Panc1 (cell line): ENCODE measurements around the gene MST1R. TPM values are rescaled to one million over a fixed set of nuclear protein-coding genes. Genes with fewer than 3 reads are reported as not detected.

ENCODE experiments used
- ATAC-seq: fragments of 200-7000 bp; cut with Tn5 transposase; 2 replicates; pipeline ENCODE4 v1.9.1; 2020; ENCODE audit warnings: mild to moderate bottlenecking, moderate library complexity
- BruUV-seq: library from RNA; stranded (reverse); fragments of 400-500 nt; replicated peaks from 2 replicates; lab custom pipeline; 2021; lab: Mats Ljungman, UMichigan
- CTCF ChIA-PET: fragments of 300-600 bp; sonication (Branson Sonifier 250); formaldehyde crosslinking; loops from one replicate; lab custom pipeline; 2022; ENCODE audit warnings: antibody characterized with exemption; lab: Charles Lee
- POLR2A ChIA-PET: fragments of 300-600 bp; sonication (Branson Sonifier 250); formaldehyde crosslinking; loops from one replicate; lab custom pipeline; 2022; ENCODE audit warnings: antibody characterized with exemption; lab: Charles Lee
- DNase-seq: peaks from one replicate; pipeline ENCODE4 v3.0.0-alpha.2; 2010; ENCODE audit warnings: low read depth, low spot score
- H3K27ac ChIP-seq: 2 replicates; pipeline ENCODE4 v1.5.1; 2011; ENCODE audit warnings: mild to moderate bottlenecking, low read length, inconsistent platforms
- H3K27me3 ChIP-seq: fragments of 200-500 bp; sonication (Bioruptor generic); 2 replicates; pipeline ENCODE4 v1.6.0; 2014; ENCODE audit warnings: low read length, inconsistent platforms; ENCODE audit not compliant: control insufficient read depth, insufficient read depth
- H3K36me3 ChIP-seq: fragments of 200-500 bp; sonication (Bioruptor generic); 2 replicates; pipeline ENCODE4 v1.5.1; 2014; ENCODE audit warnings: inconsistent platforms, mild to moderate bottlenecking, low read length, moderate library complexity; ENCODE audit not compliant: control insufficient read depth, insufficient read depth
- H3K4me1 ChIP-seq: 2 replicates; pipeline ENCODE4 v1.5.1; 2011; ENCODE audit warnings: inconsistent platforms, mild to moderate bottlenecking, low read length, moderate library complexity; ENCODE audit not compliant: control insufficient read depth, insufficient read depth
- H3K4me3 ChIP-seq, 2 experiments: 2 replicates each; pipeline ENCODE4 v1.5.1; 2011 to 2012; ENCODE audit warnings: low read depth in 2 of 2, low read length in 2 of 2, mild to moderate bottlenecking in 2 of 2, inconsistent platforms in 1 of 2, moderate library complexity in 1 of 2
- H3K9me3 ChIP-seq: fragments of 200-500 bp; sonication (Bioruptor generic); 2 replicates; pipeline ENCODE4 v1.5.1; 2014; ENCODE audit warnings: low read depth, mild to moderate bottlenecking, inconsistent platforms, low read length, moderate library complexity; ENCODE audit not compliant: control insufficient read depth, insufficient read depth
- POLR2AphosphoS5 ChIP-seq: IDR thresholded peaks from 2 replicates; pipeline ENCODE4 v1.6.1; 2012; ENCODE audit warnings: mild to moderate bottlenecking, low read depth, low read length, moderate library complexity
- SIN3A ChIP-seq: IDR thresholded peaks from 2 replicates; pipeline ENCODE4 v1.6.1; 2012; ENCODE audit warnings: low read depth, mild to moderate bottlenecking, low read length, moderate library complexity, borderline replicate concordance; ENCODE audit not compliant: insufficient read depth
- TCF7L2 ChIP-seq: IDR thresholded peaks from 2 replicates; pipeline ENCODE4 v1.6.1; 2011; ENCODE audit warnings: mild to moderate bottlenecking, low read depth, low read length, inconsistent platforms
- in situ Hi-C: cut with HindIII; loops from 2 replicates; pipeline ENCODE4 v1.10.0; 2016; ENCODE audit warnings: low sequenced_read_pairs, low pct_unique_long_range_greater_than_20kb
- intact Hi-C: fragments of 100-400 bp; cut with micrococcal nuclease; formaldehyde crosslinking; loops from one replicate; pipeline ENCODE4 v1.10.0; 2022; ENCODE audit not compliant: unreplicated experiment
- total RNA-seq: library from RNA; stranded (reverse); gene quantifications from one replicate; pipeline ENCODE4 v1.2.1, GENCODE V29; 2021; ENCODE audit not compliant: unreplicated experiment
- TF ChIP-seq, protein P1 (sequence below): fragments of 450-650 bp; IDR thresholded peaks from 2 replicates; pipeline ENCODE4 v1.5.1; 2017; ENCODE audit warnings: mild to moderate bottlenecking
- TF ChIP-seq, protein P2 (sequence below), 2 experiments: IDR thresholded peaks; 2 replicates each; pipeline ENCODE4 v1.6.1; 2011 to 2012; ENCODE audit warnings: low read depth in 2 of 2, control low read depth in 1 of 2, low read length in 1 of 2, mild to moderate bottlenecking in 1 of 2, moderate library complexity in 1 of 2; ENCODE audit not compliant: insufficient read depth in 1 of 2

The MST1R gene
- total RNA-seq, 1 experiment from 2014 or later, result 27.5 TPM

DNA sequence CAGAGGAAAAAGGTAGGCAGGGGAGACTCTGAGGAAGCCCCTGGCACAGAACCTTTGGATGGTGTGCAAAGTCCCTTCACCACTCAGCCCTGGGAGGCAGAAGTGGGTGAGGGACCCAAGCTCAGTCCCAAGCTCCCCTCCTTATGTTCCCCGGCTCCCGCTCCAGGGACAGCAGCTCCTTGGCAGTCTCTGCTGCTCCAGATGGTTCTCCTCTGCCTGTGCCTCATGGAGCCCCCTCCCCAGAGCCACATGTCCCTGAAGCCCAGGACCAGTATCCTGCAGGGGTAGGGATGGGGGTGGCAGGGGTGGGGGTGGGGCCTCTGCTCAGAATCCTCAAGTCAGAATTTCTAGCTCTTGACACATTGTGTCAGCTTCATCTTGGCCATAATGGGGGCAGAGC is 26.0 kb downstream of the MST1R start:
- intact Hi-C loops, result no loop called here
- ChIA-PET POLR2A (interaction anchor here (0.6 kb wide), 1 partner anchor 13 kb away, joined by 15 read pairs; no protein-coding TSS in a partner anchor), CTCF (interaction anchor here (0.6 kb wide), 1 partner anchor 23 kb away, joined by 3 read pairs; no protein-coding TSS in a partner anchor)
- Histone ChIP-seq H3K36me3 (no peaks in the 10 kb centered on the region), H3K4me3 (no peak overlapping the region), H3K4me1 (no peaks in the 10 kb centered on the region), H3K27ac (no peak overlapping the region), H3K9me3 (no peaks in the 10 kb centered on the region), H3K27me3 (no peaks in the 10 kb centered on the region)
- no peak for TF ChIP-seq POLR2AphosphoS5
- TF ChIP-seq, protein P1, sequence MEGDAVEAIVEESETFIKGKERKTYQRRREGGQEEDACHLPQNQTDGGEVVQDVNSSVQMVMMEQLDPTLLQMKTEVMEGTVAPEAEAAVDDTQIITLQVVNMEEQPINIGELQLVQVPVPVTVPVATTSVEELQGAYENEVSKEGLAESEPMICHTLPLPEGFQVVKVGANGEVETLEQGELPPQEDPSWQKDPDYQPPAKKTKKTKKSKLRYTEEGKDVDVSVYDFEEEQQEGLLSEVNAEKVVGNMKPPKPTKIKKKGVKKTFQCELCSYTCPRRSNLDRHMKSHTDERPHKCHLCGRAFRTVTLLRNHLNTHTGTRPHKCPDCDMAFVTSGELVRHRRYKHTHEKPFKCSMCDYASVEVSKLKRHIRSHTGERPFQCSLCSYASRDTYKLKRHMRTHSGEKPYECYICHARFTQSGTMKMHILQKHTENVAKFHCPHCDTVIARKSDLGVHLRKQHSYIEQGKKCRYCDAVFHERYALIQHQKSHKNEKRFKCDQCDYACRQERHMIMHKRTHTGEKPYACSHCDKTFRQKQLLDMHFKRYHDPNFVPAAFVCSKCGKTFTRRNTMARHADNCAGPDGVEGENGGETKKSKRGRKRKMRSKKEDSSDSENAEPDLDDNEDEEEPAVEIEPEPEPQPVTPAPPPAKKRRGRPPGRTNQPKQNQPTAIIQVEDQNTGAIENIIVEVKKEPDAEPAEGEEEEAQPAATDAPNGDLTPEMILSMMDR, result no peak
- TF ChIP-seq TCF7L2, result no peak
- TF ChIP-seq, protein P2, sequence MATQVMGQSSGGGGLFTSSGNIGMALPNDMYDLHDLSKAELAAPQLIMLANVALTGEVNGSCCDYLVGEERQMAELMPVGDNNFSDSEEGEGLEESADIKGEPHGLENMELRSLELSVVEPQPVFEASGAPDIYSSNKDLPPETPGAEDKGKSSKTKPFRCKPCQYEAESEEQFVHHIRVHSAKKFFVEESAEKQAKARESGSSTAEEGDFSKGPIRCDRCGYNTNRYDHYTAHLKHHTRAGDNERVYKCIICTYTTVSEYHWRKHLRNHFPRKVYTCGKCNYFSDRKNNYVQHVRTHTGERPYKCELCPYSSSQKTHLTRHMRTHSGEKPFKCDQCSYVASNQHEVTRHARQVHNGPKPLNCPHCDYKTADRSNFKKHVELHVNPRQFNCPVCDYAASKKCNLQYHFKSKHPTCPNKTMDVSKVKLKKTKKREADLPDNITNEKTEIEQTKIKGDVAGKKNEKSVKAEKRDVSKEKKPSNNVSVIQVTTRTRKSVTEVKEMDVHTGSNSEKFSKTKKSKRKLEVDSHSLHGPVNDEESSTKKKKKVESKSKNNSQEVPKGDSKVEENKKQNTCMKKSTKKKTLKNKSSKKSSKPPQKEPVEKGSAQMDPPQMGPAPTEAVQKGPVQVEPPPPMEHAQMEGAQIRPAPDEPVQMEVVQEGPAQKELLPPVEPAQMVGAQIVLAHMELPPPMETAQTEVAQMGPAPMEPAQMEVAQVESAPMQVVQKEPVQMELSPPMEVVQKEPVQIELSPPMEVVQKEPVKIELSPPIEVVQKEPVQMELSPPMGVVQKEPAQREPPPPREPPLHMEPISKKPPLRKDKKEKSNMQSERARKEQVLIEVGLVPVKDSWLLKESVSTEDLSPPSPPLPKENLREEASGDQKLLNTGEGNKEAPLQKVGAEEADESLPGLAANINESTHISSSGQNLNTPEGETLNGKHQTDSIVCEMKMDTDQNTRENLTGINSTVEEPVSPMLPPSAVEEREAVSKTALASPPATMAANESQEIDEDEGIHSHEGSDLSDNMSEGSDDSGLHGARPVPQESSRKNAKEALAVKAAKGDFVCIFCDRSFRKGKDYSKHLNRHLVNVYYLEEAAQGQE (IDR thresholded peaks at IDR 0.05; ENCODE audit: insufficient read depth in 1 of 2, low read depth in 2 of 2, low read length in 1 of 2), result no peak
- TF ChIP-seq SIN3A, result no peak
- no peak for DNase-seq
- no peak for ATAC-seq
- in situ Hi-C loops, result no loop called here
- no TSS peak for BruUV-seq

DNA sequence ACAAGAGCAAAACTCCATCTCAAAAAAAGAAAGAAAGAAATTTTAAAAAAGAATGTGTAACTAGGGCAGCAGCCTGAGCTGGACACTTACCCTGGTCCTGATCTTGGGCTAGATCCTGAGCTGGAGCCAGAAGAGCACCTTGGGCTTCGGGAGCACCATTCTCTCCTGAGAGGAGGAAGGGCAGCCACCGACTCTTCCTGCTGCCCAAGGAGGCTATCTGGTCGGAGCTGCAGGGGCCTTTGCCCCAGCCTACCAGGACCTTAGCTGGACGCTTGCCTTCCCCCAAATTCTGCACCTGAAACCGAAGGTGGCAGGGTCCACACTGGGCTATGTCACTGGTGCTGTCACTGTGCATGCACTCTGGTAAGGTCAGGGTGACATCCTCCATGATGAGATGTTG is 27.1 kb downstream of the MST1R start:
- intact Hi-C loops, result no loop called here
- DNase-seq, result no peak
- Histone ChIP-seq H3K27me3 (no peaks in the 10 kb centered on the region), H3K4me1 (no peaks in the 10 kb centered on the region), H3K36me3 (no peaks in the 10 kb centered on the region), H3K4me3 (no peak overlapping the region), H3K27ac (no peak overlapping the region), H3K9me3 (no peaks in the 10 kb centered on the region)
- no peak for ATAC-seq
- ChIA-PET POLR2A (interaction anchor here (0.6 kb wide), 1 partner anchor 29 kb away, joined by 3 read pairs; no protein-coding TSS in a partner anchor), CTCF (no interaction called here)
- no TSS peak for BruUV-seq
- in situ Hi-C loops, result no loop called here
- TF ChIP-seq, protein P2 (IDR thresholded peaks at IDR 0.05; ENCODE audit: insufficient read depth in 1 of 2, low read depth in 2 of 2, low read length in 1 of 2), result no peak
- TF ChIP-seq TCF7L2 (no peak), SIN3A (no peak), POLR2AphosphoS5 (no peak)
- TF ChIP-seq, protein P1, result no peak
